Adipose tissue (tissue), 3 donors: ENCODE data around the gene PHYKPL. TPM values are rescaled to one million over a fixed set of nuclear protein-coding genes. Genes with fewer than 3 reads are reported as not detected.

Experiments
- H3K27ac ChIP-seq: one replicate; pipeline ENCODE4 v1.5.1; 2013; ENCODE audit warnings: low read depth, low read length
- WGBS, 3 donors: extraction: QIAGEN DNeasy Blood & Tissue Kit; methylation state at CpG; one replicate each; pipeline ENCODE4 v1.1.7; 2013; 5-methylcytosine and 5-hydroxymethylcytosine counted together
- polyA plus RNA-seq, 3 donors: library from polyadenylated mRNA; stranded (reverse); fragments of 200-250 nt; gene quantifications; one replicate each; pipeline ENCODE4 v1.2.3, GENCODE V29; 2013
- donor health status: healthy with polysubstance abuse.
- donor health status: Bipolar disorder and iron deficiency.
- donor health status: healthy.

Gene PHYKPL
- polyA plus RNA-seq, 3 donors, result 32.0 to 76.5 (median 65.5) TPM

DNA sequence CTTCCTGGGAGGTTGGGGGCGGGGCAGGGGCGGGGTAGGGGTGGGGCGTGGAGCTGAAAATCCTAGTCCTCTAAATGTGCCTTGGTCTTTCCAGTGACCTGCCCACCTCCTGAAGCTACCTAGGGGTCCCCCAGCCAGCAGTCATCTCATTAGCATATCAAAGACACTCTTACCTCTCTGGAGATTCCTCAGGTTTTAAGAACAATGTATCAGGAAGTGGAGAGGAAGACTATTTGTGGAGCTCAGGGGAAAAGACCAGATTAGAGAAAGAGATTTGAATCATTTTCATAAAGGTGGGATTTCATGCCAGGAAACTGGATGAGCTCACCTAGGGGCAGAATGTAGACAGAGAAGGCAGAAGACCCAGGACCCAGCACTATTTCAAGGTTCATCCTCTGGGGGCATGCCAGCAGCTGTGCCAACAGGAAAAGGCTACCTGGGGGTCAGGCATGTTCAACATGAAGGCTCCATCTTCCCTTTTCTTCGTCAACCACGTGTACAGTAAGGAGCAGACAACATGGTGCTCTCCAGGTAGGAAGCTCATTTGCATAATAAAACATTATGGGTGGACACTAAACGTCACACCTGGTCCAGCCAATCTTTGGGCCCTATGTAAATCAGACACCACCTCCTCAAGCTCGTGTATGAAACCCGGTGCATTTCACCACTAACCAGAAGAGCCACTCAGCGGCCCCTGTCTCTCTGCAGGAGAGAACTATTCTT, 52.3 kb downstream of the PHYKPL start:
- WGBS, 3 donors, result 30 to 53% (median 45%) methylated on average over 9 of the region's 9 CpGs
- H3K27ac ChIP-seq, result no peak overlapping the region

DNA sequence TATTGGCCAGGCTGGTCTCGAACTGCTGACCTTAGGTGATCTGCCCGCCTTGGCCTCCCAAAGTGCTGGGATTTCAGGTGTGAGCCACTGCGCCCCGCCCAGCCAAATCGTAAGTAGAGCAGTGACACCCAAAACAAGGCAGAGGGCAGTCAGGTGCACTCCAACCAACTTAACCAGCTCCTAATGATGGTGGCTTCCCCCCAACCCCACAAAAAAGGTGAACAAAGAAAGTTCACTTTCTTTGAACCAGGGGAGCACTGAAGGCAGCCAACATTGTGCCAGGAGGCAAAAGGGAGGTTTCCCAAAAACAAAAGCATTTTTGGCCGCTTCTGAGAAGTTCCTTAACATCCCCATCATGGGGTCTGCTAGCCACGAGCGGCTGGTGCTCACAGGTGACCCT, 55.0 kb downstream of the PHYKPL start:
- WGBS, 3 donors, result 78 to 87% (median 82%) methylated on average over 8 of the region's 8 CpGs
- H3K27ac ChIP-seq, result no peak overlapping the region

DNA sequence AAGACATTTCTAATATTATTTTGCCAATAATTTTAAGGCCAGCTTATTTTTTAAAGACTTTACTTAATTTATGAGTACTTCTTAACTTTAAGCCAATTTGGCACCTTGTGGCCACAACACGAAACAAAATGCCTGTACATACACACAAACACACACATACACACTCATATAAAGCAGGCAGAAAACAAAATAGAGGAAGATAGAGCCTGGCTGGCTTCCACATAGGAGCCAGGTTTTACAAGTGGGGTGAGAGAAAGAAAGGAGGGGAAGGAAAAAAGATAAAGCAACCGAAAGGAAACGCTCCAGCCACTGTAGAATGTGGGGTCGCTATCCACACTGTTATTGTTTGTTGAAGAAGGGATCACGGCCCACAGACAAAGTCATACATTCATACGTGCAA, 55.8 kb downstream of the PHYKPL start:
- 55 to 79% (median 55%) methylated on average over 6 of the region's 6 CpGs for WGBS, 3 donors
- H3K27ac ChIP-seq, result no peak overlapping the region

DNA sequence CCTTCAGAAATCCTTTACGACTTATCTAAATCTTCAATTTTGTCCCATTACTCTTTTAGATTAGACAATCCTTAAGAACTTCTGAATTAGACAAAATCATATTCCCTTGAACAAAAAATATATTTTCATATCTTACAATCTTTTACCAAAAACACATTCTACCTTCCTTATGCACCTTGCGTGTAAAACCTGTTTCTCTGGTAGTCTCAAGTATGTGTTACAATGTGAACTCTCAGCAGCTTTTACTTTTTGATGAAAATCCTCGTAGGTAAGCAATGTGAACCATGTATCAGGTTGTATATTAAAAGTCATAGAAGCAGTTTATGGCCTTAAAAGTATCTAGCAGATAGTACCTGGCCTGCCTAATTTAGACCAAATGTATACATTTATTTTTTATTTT, 58.1 kb downstream of the PHYKPL start:
- H3K27ac ChIP-seq, result no peak overlapping the region
- WGBS, 3 donors, result 89 to 94% (median 93%) methylated on average over 3 of the region's 3 CpGs

DNA sequence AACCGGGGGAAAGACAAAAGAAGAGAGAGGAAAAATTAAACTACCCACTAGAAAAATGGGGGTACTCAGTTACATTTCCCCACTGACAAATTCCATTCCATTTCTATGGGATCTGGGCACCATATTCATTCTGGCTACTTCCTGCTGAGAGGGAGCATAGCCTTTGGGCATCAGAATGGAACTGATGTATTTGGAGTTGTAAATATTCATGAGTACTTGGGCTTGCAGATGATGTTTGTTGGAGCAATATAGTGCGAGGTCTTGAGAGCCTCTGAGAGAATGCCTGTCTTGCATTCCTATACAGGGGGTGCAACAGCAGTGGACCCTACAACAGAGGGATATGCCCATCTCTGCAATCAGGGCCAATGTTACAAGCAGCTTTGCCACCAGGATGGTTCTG, 62.1 kb downstream of the PHYKPL start:
- WGBS, 3 donors, result 85 to 89% (median 88%) methylated on average over 2 of the region's 2 CpGs
- no peak overlapping the region for H3K27ac ChIP-seq

DNA sequence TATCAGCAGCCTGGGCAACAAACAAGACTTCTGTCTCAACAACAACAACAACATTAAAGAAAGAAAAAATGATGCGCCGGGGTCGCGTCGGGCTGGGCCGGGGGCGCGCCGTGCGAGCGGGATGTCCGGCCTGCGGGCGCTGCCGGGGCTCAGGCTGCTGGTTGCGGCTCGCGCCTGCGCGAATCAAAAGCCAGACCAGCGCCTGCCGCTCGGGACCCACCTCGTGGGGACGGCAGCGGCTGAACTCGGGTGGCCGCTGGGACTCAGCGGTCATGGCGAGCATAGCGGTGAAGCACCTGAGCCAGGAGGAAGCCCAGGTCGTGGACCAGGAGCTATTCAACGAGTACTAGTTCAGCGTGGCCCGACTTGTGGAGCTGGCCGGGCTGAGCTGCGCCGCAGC, 67.0 kb downstream of the PHYKPL start:
- H3K27ac ChIP-seq, result no peak overlapping the region
- 18 to 55% (median 38%) methylated on average over 34 to 38 of the region's 38 CpGs for WGBS, 3 donors

DNA sequence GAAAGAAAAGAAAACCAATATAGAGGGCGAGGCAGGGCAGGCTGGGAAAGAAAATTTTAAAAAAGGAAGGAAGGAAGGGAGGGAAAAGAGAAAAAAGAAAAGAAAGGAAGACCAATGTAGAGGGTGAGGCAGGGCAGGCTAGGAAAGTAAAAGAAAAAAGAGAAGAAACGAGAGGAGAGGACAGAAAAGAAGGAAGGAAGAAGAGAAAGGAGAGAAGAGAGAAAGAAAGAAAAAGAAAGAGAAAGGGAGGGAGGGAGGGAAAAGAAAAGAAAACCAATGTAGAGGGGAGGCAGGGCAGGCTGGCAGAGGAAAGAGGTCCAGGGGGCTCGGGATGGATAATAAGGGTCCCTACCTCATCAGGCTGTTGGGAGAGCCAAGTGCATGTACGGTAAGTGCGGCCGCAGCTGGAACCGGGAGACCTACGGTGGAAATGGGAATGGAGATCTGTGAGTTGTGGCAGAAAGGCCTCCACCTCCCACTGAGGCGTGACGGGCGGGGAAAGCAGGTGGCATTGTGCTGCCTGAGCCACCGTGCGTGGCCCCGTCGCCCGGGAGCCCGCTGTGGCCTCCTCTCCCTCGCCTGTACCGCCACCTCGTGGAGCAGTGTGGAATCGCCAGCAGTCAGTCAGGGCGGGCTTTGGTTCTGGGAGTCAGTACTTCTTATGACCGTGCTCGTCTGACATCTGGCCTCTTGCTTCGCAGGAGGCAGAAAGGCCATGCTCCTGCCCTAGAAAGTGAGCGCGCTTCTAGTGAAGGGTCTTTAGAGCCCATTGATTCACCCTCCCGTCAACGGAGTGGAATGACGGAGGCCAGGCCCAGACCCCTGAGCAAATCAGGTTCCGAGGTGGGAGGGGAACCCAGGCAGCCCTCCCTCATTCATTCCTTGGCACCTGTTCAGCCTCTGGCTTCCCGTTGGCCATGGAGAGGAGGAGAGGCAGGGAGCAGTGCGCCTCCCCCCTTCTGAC, 68.5 kb downstream of the PHYKPL start:
- H3K27ac ChIP-seq, result no peak overlapping the region
- 7 to 12% (median 8%) methylated on average over 33 of the region's 33 CpGs for WGBS, 3 donors

DNA sequence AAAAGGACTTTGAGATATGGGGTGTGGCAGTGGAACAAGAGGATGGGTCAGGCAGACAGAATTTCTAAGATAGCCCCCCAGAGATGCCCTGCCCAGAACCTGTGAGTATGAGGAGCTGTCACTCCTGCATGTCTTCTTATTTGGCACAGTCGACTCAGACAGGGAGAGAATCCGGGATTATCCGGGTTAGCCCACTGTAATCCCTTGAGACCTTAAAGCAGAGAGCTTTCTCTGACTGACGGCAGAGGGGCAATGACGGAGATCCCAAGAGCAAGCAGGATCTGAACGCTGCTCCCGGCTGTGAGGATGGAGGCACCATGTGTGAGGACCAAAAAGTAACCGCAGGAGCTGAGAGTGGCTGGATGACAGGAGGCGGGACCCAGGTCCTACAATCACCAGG, 70.1 kb downstream of the PHYKPL start:
- 76 to 82% (median 81%) methylated on average over 9 of the region's 9 CpGs for WGBS, 3 donors
- H3K27ac ChIP-seq, result no peak overlapping the region

DNA sequence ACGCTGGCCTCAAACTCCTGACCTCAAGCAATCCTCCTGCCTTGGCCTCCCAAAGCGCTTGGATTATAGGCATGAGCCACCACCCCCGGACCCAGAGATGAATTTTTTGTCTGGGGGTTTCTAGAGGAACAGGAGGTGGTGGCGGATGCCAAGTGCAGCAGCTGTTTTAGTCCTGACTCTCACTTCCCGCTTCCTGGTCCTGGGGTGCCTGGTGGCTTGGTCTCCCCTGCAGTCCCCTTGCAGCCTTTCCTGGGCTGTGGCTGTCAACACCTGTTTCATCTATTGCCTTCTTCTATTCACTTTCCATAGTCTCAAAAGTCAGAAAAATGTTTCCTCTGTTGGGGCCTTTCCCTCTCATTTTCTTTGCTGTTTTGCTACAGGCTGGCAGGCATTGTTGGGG, 72.4 kb downstream of the PHYKPL start:
- no peak overlapping the region for H3K27ac ChIP-seq
- WGBS, 3 donors, result 86 to 88% (median 86%) methylated on average over 5 of the region's 5 CpGs

Other genes starting within 250 kb of the PHYKPL start
- gene PROP1, start 236.6 kb downstream of the PHYKPL start, polyA plus RNA-seq, result not detected
- gene N4BP3, start 119.3 kb downstream of the PHYKPL start, polyA plus RNA-seq, result 1 to 10 TPM in 2 of 3 donors, under 1 TPM in 1; 0.58 to 2.6 (median 1.4) TPM
- 10 to 100 TPM; 19.7 to 35.0 (median 32.9) TPM for gene RMND5B, start 101.8 kb downstream of the PHYKPL start, polyA plus RNA-seq
- 100 to 1,000 TPM; 119 to 208 (median 201) TPM for gene NHP2, start 78.9 kb downstream of the PHYKPL start, polyA plus RNA-seq
- gene GMCL2, start 45.4 kb downstream of the PHYKPL start, polyA plus RNA-seq, result not detected
- gene HNRNPAB, start 28.3 kb downstream of the PHYKPL start, polyA plus RNA-seq, result 100 to 1,000 TPM in 2 of 3 donors, 10 to 100 TPM in 1; 25.0 to 133 (median 111) TPM